GM21723 (cell line): ENCODE measurements around the gene ACTMAP.
"Not testable (repeated sequence)": the region's sequence is repeated elsewhere in the genome, so short reads cannot be mapped to it uniquely, and the experiment has no call there.

Experiments used
- ATAC-seq: cut with Tn5 transposase; IDR thresholded peaks from one replicate; pipeline ENCODE4 v1.9.1; 2021; ENCODE audit warnings: mild to moderate bottlenecking, moderate library complexity; ENCODE audit not compliant: unreplicated experiment

ACTMAP gene, protein sequence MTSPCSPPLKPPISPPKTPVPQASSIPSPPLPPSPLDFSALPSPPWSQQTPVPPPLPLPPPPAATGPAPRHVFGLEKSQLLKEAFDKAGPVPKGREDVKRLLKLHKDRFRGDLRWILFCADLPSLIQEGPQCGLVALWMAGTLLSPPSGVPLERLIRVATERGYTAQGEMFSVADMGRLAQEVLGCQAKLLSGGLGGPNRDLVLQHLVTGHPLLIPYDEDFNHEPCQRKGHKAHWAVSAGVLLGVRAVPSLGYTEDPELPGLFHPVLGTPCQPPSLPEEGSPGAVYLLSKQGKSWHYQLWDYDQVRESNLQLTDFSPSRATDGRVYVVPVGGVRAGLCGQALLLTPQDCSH

DNA sequence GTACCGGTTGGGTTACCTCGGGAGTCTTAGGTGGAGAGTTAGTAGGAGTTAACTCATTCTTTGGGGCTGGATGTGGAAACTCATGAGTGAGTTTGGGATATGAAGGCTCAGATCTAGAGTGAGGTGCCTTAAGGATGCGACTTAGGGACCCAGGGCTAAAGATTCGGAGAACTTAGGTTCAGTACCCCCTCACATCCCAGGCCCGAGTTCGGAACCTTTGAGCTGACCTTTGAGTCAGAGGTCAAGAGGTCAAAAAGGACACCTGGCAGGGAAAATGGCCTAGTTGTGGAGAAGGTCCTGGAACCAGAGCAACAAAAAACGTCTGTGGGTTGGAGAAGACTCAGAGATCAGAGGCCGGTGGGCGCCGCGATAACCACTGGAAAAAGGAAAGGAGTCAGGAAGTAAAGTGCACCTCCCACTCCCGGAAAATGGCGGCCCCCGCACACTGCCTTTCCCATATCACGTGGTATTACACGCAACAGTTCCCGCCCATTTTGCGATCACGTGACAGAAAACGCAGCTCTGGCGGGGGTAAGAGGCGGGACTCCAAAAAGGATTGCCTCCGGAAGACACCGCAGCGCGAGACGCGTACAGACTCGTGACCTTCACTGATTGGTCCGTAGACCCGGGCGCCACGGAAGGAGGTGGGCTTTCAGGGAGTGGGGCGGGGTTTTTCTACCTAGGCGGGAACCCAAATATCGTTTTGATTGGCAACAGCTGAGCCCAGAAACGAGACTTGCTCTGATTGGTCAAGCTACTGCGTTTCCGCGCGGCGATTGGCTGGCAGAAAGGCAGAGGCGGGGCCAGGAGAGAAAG lies at the start of gene ACTMAP:
TSS of gene ACTMAP (minus strand) at position 420 of the 816 bp plus-strand sequence. CDS start 674 bp downstream, outside the sequence.
- ATAC-seq, result peak; percentile 76

DNA sequence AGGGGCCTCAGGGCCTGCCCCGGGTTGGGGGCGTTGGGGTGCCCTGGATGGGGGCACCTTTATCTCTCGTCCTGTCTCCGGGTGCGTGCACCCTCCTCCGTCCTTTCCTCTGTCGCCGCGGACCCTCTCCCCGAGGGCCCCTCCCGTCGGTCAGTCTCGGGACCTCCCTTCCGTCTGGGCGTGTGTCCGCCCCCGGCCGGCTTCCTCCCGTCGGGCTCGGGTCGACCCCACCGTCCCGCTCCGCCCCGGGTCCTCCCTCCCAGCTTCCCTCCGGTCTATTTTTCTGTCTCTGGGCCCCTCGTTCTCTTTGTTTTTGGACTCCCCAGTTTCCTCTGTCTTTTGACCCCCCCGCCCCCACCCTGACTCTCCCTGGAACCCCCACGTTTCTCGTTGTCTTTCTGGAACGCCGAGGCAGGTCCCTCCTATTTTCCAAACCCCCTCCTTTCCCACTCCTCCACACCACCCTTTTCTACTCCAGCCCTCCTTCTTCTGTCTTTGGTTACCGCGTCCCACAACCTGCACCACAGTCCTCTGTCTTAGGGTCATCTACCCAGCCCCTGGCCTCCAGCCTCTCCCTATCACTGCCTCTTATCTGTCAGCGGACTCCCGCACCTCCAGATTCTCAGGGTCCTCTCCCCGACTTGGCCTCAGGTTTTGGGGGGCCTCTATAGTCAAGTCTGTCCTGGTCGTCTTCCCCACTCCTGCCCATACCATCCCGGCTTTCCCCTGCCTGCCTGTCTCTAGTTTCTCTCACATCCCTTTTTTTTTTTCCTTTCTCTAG lies 49.5 kb upstream of the ACTMAP start:
- ATAC-seq, result no peak

DNA sequence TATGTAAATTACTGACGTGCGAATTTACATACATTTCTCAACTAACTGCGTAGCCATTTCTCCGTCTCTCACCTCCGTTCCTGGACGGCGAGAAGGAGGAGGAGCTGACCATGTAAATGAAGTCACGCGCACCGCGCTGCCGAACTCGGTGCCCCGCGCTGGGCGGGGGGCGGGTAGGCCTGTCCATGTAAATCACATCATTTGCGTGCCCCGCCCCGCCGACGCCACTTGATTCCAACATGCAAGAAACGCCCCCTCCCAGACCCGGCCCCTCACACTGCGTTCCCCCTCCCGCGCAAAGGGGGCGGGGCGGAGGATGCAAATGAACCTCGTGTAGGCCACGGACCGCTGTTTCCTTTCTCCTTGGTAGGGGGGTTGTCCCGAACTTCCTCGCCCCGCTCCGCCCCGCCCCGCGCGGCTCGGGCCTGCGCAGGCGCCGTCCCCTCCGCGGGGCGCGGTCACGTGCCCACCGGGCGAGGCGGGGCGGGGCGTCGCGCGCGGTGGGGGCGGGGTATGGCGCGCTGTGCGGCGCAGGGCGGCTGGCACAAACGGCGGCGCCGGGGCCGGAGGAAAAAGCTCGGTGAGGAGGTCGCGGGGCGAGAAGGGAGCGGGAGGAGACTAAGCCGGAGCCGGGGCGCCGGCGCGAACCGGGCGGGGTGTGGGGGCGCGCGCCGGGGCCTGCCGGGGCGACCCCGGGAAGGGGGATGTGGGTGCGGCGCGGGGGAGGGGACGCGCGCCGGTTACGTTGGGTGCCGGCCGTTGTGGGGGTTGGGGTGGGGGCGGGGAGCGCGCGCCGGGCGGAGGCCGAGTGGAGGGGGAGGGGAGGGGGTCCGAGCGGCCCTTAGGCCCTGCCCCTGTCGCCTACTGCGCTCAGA lies 48.6 kb upstream of the ACTMAP start, which contains the start of gene EGLN2:
TSS of gene EGLN2 (plus strand) at position 509 of the 875 bp plus-strand sequence. CDS start 1,382 bp downstream, outside the sequence.
- ATAC-seq, result peak; percentile 69

DNA sequence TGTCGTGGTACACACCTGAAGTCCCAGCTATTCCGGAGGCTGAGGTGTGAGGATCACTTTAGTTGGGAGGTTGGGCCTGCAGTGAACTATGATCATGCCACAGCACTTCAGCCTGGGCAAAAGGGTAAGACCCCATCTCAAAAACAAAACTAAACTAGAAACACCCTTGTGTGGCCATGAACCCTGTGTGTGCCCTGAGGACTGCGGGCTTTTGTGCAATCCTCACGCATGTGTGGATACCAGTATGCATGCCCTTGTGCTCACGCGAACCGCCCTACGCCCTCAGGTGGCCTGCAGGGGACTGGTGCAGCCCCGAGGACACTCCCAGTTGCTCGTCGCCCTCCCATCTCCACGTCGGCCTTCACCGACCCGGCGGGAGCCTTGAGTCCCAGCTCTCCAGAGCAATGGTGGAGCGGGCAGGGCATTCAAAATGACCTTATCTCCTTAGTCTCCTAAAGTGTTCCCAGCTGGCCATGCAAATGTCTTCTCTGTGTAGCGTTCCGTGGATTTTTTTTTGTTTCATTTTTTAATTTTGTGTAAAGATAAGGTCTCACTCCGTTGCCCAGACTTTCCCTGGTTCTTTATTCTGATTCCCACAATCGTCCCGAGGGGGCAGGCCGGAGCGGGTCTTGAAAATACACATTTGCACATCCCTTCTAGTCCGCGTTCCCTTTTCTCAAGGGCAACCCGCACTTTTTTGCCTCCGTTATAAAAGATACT lies 47.8 kb upstream of the ACTMAP start:
- ATAC-seq, result peak; percentile 35

DNA sequence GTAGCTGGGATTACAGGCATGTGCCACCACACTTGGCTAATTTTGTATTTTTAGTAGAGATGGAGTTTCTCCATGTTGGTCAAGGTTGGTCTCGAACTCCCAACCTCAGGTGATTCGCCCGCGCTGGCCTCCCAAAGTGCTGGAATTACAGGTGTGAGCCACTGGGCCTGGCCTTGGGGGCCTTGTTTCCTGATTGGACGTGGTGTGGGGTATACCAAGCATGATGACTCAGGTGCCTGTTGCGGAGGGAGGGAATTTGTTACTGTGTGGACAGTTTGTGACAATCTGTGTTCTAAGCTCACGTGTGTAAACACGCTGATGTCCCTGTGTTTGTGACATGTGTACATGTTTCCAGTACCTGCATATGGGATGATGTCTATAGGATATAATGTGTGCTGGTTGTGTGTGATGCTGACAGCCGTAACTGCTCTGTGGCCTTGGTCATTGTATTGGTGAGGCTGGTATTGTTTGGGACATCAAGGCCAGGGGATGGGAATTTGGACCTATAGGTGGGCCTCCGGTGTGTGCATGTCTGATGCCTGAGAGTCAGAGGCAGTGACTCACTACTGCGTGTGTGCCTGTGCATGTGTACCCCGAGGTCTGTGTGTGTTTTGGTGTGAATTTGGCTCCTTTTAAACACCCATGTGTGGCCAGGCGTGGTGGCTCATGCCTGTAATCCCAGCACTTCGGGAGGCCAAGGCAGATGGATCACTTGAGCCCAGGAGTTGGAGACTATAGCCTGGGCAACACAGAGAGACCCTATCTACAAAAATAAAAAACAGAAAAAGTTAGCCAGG lies 47.1 kb upstream of the ACTMAP start:
- no peak for ATAC-seq

DNA sequence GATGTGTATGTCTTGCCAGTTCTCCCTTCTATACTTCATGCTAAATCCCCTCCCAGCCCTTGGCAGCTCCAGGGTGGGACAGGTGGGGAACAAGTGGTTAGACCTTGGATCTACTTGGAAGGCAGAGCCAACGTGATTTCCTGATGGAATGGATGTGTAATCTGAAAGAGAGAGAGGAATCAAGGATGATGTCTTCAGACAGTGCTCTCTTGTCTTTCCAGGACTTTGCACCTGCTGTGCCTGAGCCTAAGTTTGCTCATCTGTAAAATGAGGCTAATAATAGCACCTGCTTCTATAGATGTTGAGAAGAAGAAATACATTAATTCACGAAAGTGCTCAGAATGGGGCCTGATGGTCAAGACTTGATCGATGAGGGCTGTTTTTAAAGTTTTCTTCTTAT lies 41.7 kb upstream of the ACTMAP start:
- no peak for ATAC-seq

DNA sequence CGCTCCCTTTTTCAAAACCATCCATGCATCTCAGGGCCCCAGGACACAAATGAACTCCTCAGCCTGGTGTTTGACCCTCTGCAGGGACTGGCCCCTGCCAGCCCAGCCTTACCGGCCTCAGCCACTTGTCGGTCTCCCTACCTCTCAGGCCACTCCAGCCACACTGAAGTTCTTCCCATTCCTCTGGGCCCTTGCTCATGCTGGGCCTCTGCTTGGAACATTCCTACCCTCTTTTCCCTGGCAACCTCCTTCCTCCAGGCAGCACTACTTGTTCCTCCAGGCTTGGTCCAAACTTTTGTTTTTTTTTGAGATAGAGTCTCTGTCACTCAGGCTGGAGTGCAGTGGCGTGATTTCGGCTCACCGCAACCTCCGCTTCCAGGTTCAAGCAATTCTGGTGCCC lies 41.1 kb upstream of the ACTMAP start:
- ATAC-seq, result no peak

DNA sequence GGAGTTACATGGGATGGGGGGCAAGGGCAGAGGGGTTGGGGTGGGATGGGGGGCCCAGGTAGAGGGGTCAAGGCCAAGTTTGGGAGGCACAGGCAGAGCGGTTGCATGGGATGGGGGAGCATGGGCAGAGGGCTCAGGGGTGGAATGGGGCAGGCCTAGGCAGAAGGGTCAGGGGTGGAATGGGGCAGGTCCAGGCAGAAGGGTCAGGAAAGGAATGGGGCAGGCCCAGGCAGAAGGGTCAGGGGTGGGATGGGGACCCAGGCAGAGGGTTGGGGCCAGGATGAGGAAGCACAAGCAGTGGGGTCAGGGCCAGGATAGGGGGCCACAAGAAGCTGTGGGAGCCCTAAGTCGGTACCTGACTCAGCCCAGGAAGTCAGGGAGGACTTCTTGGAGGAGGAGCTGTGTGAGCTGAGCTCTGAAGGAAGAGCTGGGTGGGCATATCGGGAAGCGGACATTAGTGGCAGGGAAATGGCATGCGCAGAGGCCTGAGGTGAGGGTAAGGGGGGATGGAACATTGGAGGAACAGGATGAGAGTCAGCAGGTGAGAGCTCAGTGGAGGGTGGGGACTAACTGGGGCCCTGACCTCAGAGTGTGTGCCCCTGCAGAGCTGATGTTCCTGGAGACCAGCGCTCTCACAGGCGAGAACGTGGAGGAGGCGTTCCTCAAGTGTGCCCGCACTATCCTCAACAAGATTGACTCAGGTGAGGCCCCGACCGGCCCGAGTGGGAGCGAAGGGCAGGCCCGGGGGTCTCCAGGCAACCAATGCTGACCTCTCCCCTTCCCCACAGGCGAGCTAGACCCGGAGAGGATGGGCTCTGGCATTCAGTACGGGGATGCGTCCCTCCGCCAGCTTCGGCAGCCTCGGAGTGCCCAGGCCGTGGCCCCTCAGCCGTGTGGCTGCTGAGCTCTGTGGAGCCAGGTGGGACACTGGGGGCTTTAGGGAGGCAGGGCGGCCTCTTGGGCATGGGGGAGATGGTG lies 36.1 kb upstream of the ACTMAP start:
- ATAC-seq, result no peak

DNA sequence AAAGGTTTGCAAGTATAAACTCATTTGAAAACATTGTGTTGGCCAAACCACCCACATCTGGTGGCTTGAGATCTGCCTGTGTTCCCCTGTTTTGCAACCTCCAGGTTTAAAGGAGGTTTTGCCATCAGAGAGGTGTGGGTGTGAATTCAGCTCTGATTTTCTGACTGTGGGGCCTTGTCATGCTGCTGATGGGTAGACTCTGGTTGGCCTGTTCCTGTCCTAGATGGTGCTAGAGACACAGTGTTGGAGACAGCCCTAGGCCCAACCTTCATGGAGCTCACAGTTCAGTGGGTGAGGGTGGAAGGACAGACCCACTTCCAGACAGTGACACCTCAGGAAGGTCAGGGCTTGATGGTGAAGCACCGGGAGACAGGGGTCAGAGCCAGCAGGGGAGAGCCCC lies 35.2 kb upstream of the ACTMAP start:
- no peak for ATAC-seq

DNA sequence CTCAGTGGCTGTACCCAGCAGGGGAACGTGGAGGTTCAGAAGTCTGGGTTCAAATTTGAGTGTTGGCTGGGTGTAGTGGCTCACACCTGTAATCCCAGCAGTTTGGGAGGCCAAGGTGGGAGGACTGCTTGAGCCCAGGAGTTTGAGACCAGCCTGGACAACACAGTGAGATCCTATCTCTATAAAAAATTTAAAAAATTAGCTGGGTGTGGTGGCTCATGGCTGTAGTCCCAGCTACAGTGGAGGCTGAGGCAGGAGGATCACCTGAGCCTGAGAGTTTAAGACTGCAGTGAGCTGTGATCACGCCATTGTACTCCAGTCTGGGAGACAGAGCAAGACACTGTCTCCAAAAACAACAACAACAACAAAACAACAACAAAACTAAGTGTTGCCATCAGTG lies 33.9 kb upstream of the ACTMAP start:
- ATAC-seq, result not testable (repeated sequence)

DNA sequence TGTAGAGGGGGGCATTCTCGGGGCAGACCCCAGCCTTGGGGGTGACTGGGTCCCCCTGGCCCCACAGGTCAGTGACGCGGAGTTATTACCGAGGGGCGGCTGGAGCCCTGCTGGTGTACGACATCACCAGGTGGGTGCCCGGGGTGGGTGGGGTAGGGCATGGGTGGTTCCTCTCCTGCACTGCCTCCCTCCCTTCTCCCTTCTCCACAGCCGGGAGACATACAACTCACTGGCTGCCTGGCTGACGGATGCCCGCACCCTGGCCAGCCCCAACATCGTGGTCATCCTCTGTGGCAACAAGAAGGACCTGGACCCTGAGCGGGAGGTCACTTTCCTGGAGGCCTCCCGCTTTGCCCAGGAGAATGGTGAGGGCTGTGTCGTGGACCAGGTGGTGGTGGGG lies 33.4 kb upstream of the ACTMAP start:
- no peak for ATAC-seq

DNA sequence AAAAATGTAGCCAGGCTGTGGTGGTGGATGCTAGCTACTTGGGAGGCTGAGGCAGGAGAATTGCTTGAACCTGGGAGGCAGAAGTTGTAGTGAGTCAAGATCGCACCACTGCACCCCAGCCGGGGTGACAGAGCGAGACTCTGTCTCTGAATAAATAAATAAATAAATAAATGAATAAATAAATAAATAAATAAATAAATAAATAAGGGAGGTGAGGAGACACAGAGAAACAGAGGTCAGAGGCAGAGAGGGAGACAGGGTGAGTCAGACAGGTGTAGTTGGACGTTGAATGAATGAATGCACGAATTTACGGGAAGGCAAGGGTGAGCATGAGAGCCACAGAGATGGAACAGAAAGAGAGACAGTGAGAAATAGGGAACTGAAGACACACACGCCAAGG lies 30.9 kb upstream of the ACTMAP start:
- no peak for ATAC-seq

DNA sequence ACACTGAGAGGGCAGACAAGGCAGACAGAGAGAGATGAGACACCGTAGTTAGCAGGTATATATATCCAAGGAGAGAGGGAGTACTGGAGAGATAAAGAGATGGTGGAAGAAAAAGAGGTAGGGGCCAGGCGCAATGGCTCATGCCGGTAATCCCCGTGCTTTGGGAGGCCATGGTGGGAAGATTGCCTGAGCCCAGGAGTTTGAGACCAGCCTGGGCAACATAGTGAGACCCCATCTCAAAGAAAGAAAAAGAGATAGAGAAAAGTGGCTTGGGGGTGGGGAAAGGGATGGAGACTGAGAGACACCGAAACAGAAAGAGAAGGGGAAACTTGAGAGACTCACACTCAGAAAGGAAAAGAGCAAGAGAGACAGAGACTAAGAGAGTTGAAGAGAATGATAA lies 30.3 kb upstream of the ACTMAP start:
- ATAC-seq, result no peak

DNA sequence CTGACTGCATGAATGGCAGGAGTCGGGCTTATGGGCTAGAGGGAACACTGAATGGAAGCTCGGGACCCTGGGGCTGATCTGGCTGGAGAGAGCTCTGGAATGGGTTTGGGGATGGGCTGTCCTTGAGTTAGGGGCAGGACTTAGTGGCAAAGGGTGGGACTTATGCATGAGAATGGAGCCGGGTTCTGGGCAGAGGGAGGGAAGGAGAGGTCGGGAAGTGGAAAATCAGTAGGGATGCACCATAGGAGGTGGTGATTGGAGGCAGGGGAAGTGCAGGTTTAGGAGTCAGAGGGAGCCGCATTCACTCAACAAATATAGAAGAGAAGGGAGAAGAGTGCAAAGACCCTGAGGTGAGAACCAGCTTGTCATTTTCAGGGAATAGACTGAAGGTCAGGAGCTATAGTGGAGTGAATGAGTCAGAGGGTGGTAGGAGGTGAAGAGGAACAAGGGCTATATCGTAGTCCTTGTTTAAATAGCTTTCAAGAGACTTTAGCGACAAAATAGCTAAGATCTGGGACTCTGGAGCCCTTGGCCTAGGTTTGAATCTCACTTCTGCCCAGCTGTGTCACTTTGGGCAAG lies 28.5 kb upstream of the ACTMAP start:
- ATAC-seq, result no peak

DNA sequence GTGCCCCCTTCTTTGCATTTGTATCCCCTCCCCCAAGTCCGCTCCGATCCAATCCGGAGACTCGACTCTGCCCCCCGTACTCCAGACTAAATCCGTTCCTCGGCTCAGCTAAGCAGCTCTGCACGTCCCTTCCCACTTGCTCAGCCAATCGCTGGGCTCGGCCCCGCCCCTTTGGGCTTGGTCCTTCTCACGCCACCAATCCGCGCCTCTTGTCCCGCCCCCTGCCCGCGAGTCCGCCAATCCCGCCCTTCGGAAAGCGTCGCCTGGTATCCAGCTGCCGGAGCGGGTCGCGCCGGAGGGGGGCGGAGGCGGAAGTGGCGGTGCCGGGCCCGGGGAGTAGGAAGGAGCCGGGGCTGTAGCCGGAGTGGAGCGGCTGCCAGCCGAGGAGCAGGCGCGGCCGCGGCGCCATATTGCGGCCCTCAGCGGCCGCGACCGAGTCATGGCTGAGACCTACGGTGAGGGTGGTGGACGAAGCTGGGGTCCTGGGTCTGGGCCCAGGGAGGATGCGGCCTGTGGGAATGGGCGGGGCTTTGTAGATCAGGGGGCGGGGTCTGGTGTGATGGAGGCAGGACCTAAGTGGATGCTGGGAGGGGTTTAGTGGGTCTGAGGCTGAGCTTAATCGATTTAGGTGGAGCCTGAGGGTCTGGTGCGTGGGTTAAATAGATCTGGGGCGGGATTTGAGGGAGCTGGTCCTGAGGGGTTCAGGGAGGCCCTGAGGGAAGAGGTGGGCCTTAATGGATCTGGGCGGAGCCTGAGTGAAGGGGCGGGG lies 27.8 kb upstream of the ACTMAP start, which contains the start of gene RAB4B:
TSS of gene RAB4B (plus strand) at position 311 of the 769 bp plus-strand sequence. CDS start at position 440, 129 bp downstream.
- ATAC-seq, result peak; percentile 58

DNA sequence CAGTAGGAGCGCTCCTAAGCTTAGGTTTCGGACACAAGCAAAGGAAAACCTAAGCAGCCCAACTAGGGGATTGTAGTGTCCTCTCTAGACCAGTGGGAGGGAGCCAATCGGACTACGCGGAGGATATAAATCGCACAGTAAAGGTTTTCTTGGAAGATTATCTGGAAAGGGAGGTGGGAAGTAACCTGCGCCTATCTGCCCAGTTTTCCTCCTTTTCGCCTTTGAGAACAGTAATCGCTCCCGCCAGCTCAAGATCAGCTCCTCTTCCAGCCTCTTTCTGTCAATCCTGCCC lies 27.3 kb upstream of the ACTMAP start:
- no peak for ATAC-seq
